Thoracic aorta (tissue), 2 donors: ENCODE results near the gene SYNE2. TPM values are rescaled to one million over a fixed set of nuclear protein-coding genes. Genes with fewer than 3 reads are reported as not detected.
"Not testable (repeated sequence)": the region's sequence is repeated elsewhere in the genome, so short reads cannot be mapped to it uniquely, and the experiment has no call there.

Source experiments
- ATAC-seq: fragments of 150-250 bp; one replicate; pipeline ENCODE4 v1.8.0; 2017; ENCODE audit warnings: low read depth; ENCODE audit not compliant: insufficient number of reproducible peaks, low FRiP score
- DNase-seq: peaks from one replicate; pipeline ENCODE4 v3.0.0-alpha.2; 2020; ENCODE audit warnings: low spot score
- H3K27ac ChIP-seq, 2 donors: fragments of 200-600 bp; sonication (generic); 1 replicate in 1 of 2; 2 replicates in 1 of 2; pipeline ENCODE4 v1.5.1; 2016; ENCODE audit warnings: mild to moderate bottlenecking in 2 of 2, moderate library complexity in 2 of 2
- H3K27me3 ChIP-seq: fragments of 200-600 bp; sonication (generic); replicated peaks from 2 replicates; pipeline ENCODE4 v1.6.0; 2016; ENCODE audit warnings: mild to moderate bottlenecking; ENCODE audit not compliant: insufficient read depth
- H3K36me3 ChIP-seq: fragments of 200-600 bp; sonication (generic); one replicate; pipeline ENCODE4 v1.5.1; 2016
- H3K4me1 ChIP-seq, 2 donors: fragments of 200-600 bp; sonication (generic); 1 replicate in 1 of 2; 2 replicates in 1 of 2; pipeline versions ENCODE4 v1.5.1 to v1.6.0; 2016; ENCODE audit warnings: low read depth in 2 of 2, mild to moderate bottlenecking in 1 of 2; ENCODE audit not compliant: control insufficient read depth in 1 of 2
- H3K4me3 ChIP-seq: fragments of 200-600 bp; sonication (generic); 2 replicates; pipeline ENCODE4 v1.5.1; 2016; ENCODE audit warnings: mild to moderate bottlenecking
- H3K9me3 ChIP-seq: fragments of 200-600 bp; sonication (generic); 2 replicates; pipeline ENCODE4 v1.5.1; 2016
- CTCF ChIP-seq: fragments of 200-600 bp; sonication (generic); IDR thresholded peaks from one replicate; pipeline ENCODE4 v1.5.1; 2019; ENCODE audit warnings: antibody characterized with exemption
- total RNA-seq, 2 donors: library from RNA; depleted of rRNA; stranded (reverse); fragments of >200 nt; gene quantifications; one replicate each; pipeline versions ENCODE4 v1.1.0 to v1.2.3, GENCODE V29; 2016

Gene SYNE2
- total RNA-seq, 2 donors from 2014 or later, result 125 to 256 TPM

GRCh38 chr14:63855281-63855680 lies 2.5 kb downstream of the SYNE2 start:
- Histone ChIP-seq H3K27ac (no peak overlapping the region), H3K4me3 (no peak overlapping the region), H3K36me3 (no peaks in the 10 kb centered on the region), H3K9me3 (no peaks in the 10 kb centered on the region), H3K27me3 (no peaks in the 10 kb centered on the region), H3K4me1 (peaks cover 9 to 12% of the 10 kb centered on the region in 2 donors)
- no peak for DNase-seq
- ATAC-seq, result no peak
- TF ChIP-seq CTCF, result no peak

GRCh38 chr14:63857466-63858030 lies 4.7 kb downstream of the SYNE2 start:
- Histone ChIP-seq H3K4me1 (peaks cover 7 to 9% of the 10 kb centered on the region in 2 donors), H3K36me3 (no peaks in the 10 kb centered on the region), H3K27ac (no peak overlapping the region), H3K9me3 (no peaks in the 10 kb centered on the region), H3K4me3 (no peak overlapping the region), H3K27me3 (no peaks in the 10 kb centered on the region)
- DNase-seq (no peak), ATAC-seq (no peak)
- TF ChIP-seq CTCF, result no peak

GRCh38 chr14:63860146-63860545 lies 7.3 kb downstream of the SYNE2 start:
- no peak for TF ChIP-seq CTCF
- Histone ChIP-seq H3K4me1 (peaks cover 3 to 21% of the 10 kb centered on the region in 2 donors), H3K27me3 (no peaks in the 10 kb centered on the region), H3K36me3 (no peaks in the 10 kb centered on the region), H3K4me3 (no peak overlapping the region), H3K9me3 (no peaks in the 10 kb centered on the region), H3K27ac (no peak overlapping the region)
- ATAC-seq (no peak), DNase-seq (no peak)

- DNase-seq (no peak), ATAC-seq (no peak)
- no peaks in the 10 kb centered on the region for H3K27me3 ChIP-seq
- no peak overlapping the region for H3K4me3 ChIP-seq
- no peak overlapping the region for H3K27ac ChIP-seq
- no peak for TF ChIP-seq CTCF
- H3K4me1 ChIP-seq, result peaks cover 5 to 23% of the 10 kb centered on the region in 2 donors
- H3K36me3 ChIP-seq, result no peaks in the 10 kb centered on the region
- no peaks in the 10 kb centered on the region for H3K9me3 ChIP-seq
These were observed 9.4 kb downstream of the SYNE2 start for GRCh38 chr14:63862163-63862562.

- no peaks in the 10 kb centered on the region for H3K36me3 ChIP-seq
These were observed 10.2 kb downstream of the SYNE2 start for GRCh38 chr14:63863004-63863403.

GRCh38 chr14:63864775-63865174 lies 12.0 kb downstream of the SYNE2 start:
- not testable (repeated sequence) for ATAC-seq, DNase-seq, H3K27me3 ChIP-seq, H3K9me3 ChIP-seq, H3K36me3 ChIP-seq
- peaks cover 18 to 31% of the 10 kb centered on the region in 2 donors for H3K4me1 ChIP-seq
- peak overlapping the region; percentile 61 for H3K4me3 ChIP-seq
- H3K27ac ChIP-seq, result peak overlapping the region in 1 of 2 donors; percentile 53

More at GRCh38 chr14:63863004-63863403, 10.2 kb downstream of the SYNE2 start:
- H3K9me3 ChIP-seq, result no peaks in the 10 kb centered on the region
- no peaks in the 10 kb centered on the region for H3K27me3 ChIP-seq
- TF ChIP-seq CTCF, result no peak
- ATAC-seq (no peak), DNase-seq (no peak)
- peaks cover 5 to 22% of the 10 kb centered on the region in 2 donors for H3K4me1 ChIP-seq
- no peak overlapping the region for H3K4me3 ChIP-seq
- H3K27ac ChIP-seq, result no peak overlapping the region
